Measurements from ENCODE around the gene ADGRG4.
A peak's percentile ranks its signal among the peaks of the same experiment; 100 is the strongest.
"Not testable (repeated sequence)": the region's sequence is repeated elsewhere in the genome, so short reads cannot be mapped to it uniquely, and the experiment has no call there.

The ADGRG4 gene

DNA sequence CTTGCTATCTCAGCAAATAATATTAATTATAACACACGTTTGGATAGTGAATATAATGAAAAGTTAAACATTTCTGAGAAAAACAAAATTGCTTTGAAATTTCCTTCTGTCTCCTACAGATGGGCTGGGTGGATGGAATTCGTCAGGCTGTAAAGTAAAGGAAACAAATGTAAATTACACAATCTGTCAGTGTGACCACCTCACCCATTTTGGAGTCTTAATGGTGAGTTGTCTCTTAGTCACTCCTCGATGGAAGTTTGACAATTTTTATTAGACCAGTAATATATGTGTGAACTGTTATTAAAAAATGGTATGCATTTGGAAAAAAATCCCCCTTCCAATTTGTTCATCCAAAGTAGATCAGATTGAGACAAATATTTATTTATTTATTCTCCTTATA is 94.5 kb downstream of the ADGRG4 start:
- DNase-seq = no peak

DNA sequence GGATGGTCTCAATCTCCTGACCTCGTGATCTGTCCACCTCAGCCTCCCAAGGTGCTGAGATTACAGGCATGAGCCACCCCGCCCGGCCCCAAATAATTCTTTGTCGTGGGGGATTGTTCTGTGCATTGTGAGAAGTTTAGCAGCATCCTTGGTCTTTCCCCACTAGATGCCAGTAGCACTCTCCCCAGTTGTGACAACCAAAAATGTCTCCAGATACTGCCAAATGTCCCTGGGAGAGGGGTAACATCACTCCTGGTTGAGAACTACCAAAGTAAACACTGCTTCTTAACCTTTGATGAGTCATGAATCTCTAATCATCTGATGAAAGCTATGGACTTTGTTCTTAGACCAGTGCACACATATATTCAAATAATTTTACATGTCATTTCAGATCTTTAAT is 96.2 kb downstream of the ADGRG4 start:
- no peak for DNase-seq

- DNase-seq = no peak
Measured at GRCh38 chrX:136405126-136405525, 104.4 kb downstream of the ADGRG4 start.

DNA sequence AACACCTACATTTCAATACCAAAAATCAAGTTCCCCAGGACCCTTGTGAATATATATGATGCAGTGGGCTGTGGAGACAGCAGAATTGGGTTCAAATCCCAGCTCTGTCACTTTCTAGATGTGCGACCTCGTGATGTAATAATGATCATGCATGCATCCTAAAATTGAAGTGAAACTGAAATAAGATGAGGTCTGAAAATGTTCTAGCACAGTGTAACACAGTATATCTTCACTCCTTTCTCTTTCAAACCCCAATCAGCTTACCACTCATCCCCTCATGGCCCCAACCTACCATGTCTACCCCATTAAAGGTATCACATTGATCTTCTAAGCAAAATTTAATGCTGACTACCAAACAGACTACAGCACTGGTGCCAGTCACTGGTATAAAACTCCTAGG is 117.0 kb downstream of the ADGRG4 start:
- no peak for DNase-seq

- DNase-seq = no peak
Measured at GRCh38 chrX:136421338-136421737, 120.6 kb downstream of the ADGRG4 start.

- no peak for DNase-seq
Measured at GRCh38 chrX:136423724-136424123, 123.0 kb downstream of the ADGRG4 start.

- no peak for DNase-seq
Measured at GRCh38 chrX:136425996-136426395, 125.2 kb downstream of the ADGRG4 start.

- no peak for DNase-seq
Measured at GRCh38 chrX:136431625-136432024, 130.9 kb downstream of the ADGRG4 start.

- DNase-seq = no peak
Measured at GRCh38 chrX:136437774-136438173, 137.0 kb downstream of the ADGRG4 start.

GRCh38 chrX:136438192-136438591 is 137.4 kb downstream of the ADGRG4 start:
- no peak for DNase-seq

DNA sequence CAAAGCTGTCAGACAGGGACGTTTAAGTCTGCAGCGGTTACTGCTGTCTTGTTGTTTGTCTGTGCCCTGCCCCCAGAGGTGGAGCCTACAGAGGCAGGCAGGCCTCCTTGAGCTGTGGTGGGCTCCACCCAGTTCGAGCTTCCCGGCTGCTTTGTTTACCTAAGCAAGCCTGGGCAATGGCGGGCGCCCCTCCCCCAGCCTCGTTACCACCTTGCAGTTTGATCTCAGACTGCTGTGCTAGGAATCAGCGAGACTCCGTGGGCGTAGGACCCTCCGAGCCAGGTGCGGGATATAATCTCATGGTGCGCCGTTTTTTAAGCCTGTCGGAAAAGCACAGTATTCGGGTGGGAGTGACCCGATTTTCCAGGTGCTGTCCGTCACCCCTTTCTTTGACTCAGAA is 144.9 kb downstream of the ADGRG4 start:
- DNase-seq = not testable (repeated sequence)

GRCh38 chrX:136446208-136446607 is 145.4 kb downstream of the ADGRG4 start:
- no peak for DNase-seq

DNA sequence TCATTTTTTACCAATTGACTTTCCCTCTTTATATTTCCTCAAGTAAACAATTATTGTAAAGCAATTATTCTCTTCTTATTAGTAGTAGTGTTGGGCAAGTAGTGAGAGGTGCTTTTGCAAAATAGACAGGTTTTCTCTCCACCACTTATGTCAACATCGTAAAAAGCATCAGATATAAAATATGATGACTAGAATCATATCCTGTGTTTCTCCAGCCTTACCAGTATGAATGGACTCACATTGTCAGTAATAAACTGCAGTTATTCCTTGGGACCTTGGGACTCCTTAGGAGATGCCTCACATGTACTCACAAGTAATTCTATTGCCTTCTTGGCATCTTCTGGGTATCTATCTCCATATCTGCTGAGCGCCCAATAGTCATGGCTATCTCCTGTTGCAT is 146.5 kb downstream of the ADGRG4 start:
- DNase-seq = no peak

GRCh38 chrX:136447968-136448367 is 147.2 kb downstream of the ADGRG4 start:
- DNase-seq = no peak

DNA sequence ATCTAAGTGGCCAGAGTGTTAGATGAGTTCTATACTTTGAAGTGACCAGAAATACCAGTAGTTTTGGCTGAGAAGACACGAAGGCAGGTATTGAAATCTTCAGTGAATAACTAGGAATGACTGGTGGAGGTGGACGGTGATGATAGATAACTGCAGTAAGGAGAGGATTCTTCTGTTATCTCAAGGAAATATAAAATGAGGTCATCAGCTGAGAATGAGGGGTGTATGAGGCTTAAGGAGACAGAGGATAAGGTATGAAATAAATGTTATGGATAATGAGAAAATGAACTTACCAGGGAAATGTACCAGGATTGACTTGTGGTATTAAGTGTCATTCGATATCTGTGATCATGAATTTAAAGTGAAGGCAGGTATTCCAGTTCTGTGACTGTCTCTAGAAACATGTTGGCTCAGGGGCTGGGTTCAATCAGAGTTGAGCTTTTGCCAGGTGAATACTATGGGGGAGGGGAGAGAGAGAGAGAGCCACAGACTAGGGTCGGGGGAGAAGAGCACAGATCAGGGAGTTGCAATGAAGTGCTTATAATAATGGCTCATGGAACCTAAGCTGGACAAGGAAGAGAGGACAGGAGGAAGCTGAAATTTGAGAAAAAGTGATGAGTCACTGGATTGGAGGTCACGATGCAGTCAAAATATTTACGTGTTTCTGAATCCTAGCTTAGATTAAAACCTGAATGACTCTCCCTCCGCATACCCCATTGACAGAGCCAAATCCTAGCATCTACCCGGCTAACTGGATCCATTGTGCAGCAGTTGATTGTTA is 149.5 kb downstream of the ADGRG4 start:
- DNase-seq = no peak

DNA sequence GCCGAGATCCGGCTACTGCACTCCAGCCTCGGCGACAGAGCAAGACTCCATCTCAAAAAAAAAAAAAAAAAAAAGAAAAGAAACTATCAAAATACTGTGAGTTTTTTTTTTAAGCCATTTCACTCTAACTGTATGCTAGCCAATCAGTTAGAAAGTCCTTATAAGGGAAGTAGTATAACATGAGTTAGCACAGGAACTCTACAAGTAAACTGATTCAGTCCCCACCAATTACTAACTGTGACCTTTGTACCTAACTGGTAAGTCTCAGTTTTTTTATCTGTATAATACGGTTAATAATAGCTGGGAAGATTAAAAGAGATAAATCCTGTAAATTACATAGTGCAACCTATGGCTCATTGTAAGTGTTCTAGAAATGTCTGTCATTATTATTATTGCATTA is 151.9 kb downstream of the ADGRG4 start:
- DNase-seq = no peak

DNA sequence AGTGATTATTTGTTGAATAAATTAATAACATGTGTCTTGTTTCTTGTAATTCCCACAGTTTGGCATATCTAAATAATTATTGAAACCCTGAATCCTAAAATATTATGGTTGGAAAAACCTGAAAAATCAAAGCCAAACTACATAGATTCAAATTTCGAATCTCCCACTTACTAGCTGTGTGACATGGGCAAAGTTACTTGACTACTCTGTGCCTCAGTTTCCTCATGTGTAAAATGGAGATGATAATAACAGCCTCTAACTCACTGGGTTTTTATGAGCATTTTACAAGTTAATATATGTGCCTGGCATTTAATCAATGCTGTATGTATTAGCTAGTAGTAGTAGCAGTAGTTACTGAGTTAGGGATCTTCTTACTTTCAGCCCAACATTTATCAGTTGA is 152.4 kb downstream of the ADGRG4 start:
- DNase-seq = no peak

- DNase-seq = peak; percentile 21
Measured at GRCh38 chrX:136453771-136454170, 153.0 kb downstream of the ADGRG4 start.

GRCh38 chrX:136456133-136456532 is 155.4 kb downstream of the ADGRG4 start:
- no peak for DNase-seq

DNA sequence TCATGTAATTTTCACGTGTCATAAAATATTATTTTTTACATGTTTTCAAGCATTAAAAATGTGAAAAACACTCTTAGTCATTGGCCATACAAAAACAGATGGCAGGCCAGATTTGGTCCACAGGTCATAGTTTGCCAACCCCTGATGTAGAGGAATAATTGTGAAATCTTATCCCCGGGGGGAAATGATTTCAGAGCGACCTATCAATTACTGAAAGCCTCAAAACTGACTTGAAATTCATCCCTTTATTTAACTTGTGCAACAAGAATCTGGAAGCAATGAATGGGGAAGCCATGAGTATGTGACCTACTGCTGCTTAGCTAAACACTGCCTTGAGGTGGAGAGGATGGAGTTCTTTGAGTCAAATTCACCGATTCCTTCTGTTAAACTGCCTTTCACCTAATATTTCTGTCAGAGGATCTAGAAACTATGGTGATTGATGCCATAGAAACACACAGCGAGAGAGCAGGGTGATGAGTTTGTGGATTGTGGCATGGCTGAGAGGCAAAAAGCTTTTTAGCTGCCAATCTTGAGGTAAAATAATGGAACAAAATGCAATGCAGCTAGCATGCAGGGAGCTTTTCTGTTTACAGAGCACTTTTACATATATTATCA is 156.6 kb downstream of the ADGRG4 start:
- DNase-seq = no peak

GRCh38 chrX:136464589-136464988 is 163.8 kb downstream of the ADGRG4 start:
- no peak for DNase-seq

All from NCI-H2081 treated with DMSO at 0.1 percent for 48 hours (cell line).